D721Med (cell line): Measurements from ENCODE around the gene MYO7B.

Source experiments
- DNase-seq: peaks from one replicate; pipeline ENCODE4 v3.0.0; 2011; ENCODE audit warnings: low spot score; ENCODE audit not compliant: insufficient read length
- FAIRE-seq: peaks from 2 replicates; lab custom pipeline; 2011; peaks lifted over from hg19 to GRCh38; lab: Jason Lieb, UNC
- CTCF ChIP-seq: IDR thresholded peaks from 2 replicates; pipeline ENCODE4 v1.5.1; 2012; ENCODE audit warnings: mild to moderate bottlenecking, control low read depth; ENCODE audit not compliant: insufficient read depth; ENCODE audit errors: missing control alignments

MYO7B gene

GRCh38 chr2:127535422-127535901, at the start of gene MYO7B:
Gene MYO7B (plus strand): TSS chr2:127535683. CDS start chr2:127559723, 24,040 bp downstream.
- DNase-seq, result no peak
- TF ChIP-seq CTCF, result no peak
- no peak for FAIRE-seq

- TF ChIP-seq CTCF, result no peak
- DNase-seq, result no peak
- no peak for FAIRE-seq
Observed at GRCh38 chr2:127485694-127486071, 49.8 kb upstream of the MYO7B start.

- FAIRE-seq (no peak), DNase-seq (no peak)
- no peak for TF ChIP-seq CTCF
Observed at GRCh38 chr2:127486247-127487058, 49.0 kb upstream of the MYO7B start.

- DNase-seq, result no peak
- no peak for FAIRE-seq
- TF ChIP-seq CTCF, result no peak
Observed at GRCh38 chr2:127490283-127490682, 45.2 kb upstream of the MYO7B start.

- DNase-seq, result no peak
- no peak for TF ChIP-seq CTCF
- no peak for FAIRE-seq
Observed at GRCh38 chr2:127498386-127498785, 37.1 kb upstream of the MYO7B start.

- FAIRE-seq, result no peak
- no peak for TF ChIP-seq CTCF
- DNase-seq, result no peak
Observed at GRCh38 chr2:127503491-127503890, 32.0 kb upstream of the MYO7B start.
